ENCODE measurements around the gene ITPR2. TPM values are rescaled to one million over a fixed set of nuclear protein-coding genes. Genes with fewer than 3 reads are reported as not detected.

Gene ITPR2
- total RNA-seq, 1 experiment from 2014 or later: 14.3 TPM

DNA sequence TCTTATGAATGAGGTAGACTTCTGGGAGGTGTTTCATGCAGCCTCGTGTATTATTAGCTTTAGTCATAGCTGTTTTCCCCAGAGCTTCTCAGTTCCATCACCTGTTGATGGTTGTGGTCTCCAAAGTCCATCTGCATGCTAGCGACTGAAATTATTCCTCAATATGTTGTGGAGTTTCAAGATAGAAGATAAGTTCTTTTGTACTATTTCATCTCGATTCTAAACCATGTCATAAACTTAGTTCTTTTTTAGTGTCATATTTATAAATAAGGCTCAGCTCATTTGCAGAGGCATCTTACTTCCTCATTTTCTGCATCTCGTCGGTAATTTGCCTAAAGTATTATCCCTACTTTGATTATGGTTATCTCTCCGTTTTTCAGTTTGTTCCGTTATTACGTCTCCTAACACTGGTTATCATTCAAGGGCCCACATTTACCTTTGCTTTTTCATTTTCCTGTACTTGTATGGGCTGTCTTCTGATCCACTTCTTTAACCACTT lies 119.1 kb downstream of the ITPR2 start:
- no peaks in the 10 kb centered on the region for H3K9me3 Mint-ChIP-seq (ENCODE audit: unreplicated experiment)
- TF ChIP-seq, protein P1, sequence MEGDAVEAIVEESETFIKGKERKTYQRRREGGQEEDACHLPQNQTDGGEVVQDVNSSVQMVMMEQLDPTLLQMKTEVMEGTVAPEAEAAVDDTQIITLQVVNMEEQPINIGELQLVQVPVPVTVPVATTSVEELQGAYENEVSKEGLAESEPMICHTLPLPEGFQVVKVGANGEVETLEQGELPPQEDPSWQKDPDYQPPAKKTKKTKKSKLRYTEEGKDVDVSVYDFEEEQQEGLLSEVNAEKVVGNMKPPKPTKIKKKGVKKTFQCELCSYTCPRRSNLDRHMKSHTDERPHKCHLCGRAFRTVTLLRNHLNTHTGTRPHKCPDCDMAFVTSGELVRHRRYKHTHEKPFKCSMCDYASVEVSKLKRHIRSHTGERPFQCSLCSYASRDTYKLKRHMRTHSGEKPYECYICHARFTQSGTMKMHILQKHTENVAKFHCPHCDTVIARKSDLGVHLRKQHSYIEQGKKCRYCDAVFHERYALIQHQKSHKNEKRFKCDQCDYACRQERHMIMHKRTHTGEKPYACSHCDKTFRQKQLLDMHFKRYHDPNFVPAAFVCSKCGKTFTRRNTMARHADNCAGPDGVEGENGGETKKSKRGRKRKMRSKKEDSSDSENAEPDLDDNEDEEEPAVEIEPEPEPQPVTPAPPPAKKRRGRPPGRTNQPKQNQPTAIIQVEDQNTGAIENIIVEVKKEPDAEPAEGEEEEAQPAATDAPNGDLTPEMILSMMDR (IDR thresholded peaks at IDR 0.05; ENCODE audit: unreplicated experiment): no peak
- CTCF ChIA-PET: interaction anchor here (1.8 kb wide), 1 partner anchor 12 kb away, joined by 7 read pairs; no protein-coding TSS in a partner anchor
- intact Hi-C loops (cut with micrococcal nuclease): no loop called here
- H3K27me3 Mint-ChIP-seq (ENCODE audit: insufficient read depth, unreplicated experiment): no peaks in the 10 kb centered on the region
- POLR2A ChIA-PET: interaction anchor here (0.6 to 0.8 kb wide), 3 partner anchors 19 to 1050 kb away, joined by 3 read pairs; no protein-coding TSS in a partner anchor
- no peak for DNase-seq (ENCODE audit: unreplicated experiment)
- H3K27ac Mint-ChIP-seq (ENCODE audit: low read depth, unreplicated experiment): no peak overlapping the region
- no peak overlapping the region for H3K4me3 Mint-ChIP-seq (ENCODE audit: unreplicated experiment)
- H3K4me1 Mint-ChIP-seq (ENCODE audit: insufficient read depth, unreplicated experiment): peaks cover 5% of the 10 kb centered on the region
- BruUV-seq (replicated peaks): no TSS peak
- H3K36me3 Mint-ChIP-seq (ENCODE audit: insufficient read depth, unreplicated experiment): peaks cover 9% of the 10 kb centered on the region

DNA sequence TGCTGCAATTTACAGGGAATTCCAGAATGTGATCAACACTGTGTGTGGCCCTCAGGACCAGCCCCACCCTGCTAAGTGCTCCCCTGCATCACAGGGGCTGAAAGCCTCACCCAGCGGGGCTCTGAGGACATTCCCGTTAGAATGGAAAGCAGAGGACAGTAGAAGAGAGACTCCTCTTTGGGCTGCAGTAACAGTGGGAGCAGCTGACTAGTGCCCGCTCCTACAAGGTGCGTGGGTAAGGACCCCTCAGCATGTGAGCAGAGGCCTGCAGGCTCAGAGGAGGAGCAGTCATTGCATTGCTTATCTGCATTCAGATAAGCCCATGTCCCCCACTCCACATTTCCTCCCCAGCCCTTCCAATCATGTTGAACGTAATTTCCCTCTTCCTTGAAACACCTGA lies 120.1 kb downstream of the ITPR2 start:
- no peak for DNase-seq (ENCODE audit: unreplicated experiment)
- TF ChIP-seq, protein P1 (IDR thresholded peaks at IDR 0.05; ENCODE audit: unreplicated experiment): no peak
- peaks cover 5% of the 10 kb centered on the region for H3K4me1 Mint-ChIP-seq (ENCODE audit: insufficient read depth, unreplicated experiment)
- no peaks in the 10 kb centered on the region for H3K27me3 Mint-ChIP-seq (ENCODE audit: insufficient read depth, unreplicated experiment)
- no peak overlapping the region for H3K27ac Mint-ChIP-seq (ENCODE audit: low read depth, unreplicated experiment)
- POLR2A ChIA-PET: no interaction called here
- no TSS peak for BruUV-seq (replicated peaks)
- intact Hi-C loops (cut with micrococcal nuclease): no loop called here
- H3K36me3 Mint-ChIP-seq (ENCODE audit: insufficient read depth, unreplicated experiment): peaks cover 9% of the 10 kb centered on the region
- CTCF ChIA-PET: interaction anchor here (1.8 kb wide), 1 partner anchor 11 kb away, joined by 7 read pairs; no protein-coding TSS in a partner anchor
- peaks cover 6% of the 10 kb centered on the region for H3K9me3 Mint-ChIP-seq (ENCODE audit: unreplicated experiment)
- no peak overlapping the region for H3K4me3 Mint-ChIP-seq (ENCODE audit: unreplicated experiment)

DNA sequence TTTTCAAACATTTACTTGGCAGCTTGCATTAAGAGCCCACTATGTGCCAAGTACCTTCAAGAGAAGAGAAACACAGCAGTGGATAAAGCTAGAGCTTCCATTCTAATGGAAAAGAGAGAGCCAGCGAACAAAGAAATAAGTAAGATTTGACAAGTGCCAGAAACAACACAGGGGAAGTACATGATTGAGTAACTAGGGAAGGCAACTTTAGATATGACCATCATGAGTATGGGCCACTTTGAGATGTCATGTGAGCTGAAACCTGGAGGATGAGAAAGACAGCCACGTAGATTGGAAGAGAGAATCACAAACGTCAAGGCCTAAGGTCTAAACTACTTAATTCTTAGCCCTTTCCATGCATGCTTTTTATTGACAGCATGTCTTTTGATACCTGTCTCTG lies 121.4 kb downstream of the ITPR2 start:
- intact Hi-C loops (cut with micrococcal nuclease): no loop called here
- no peaks in the 10 kb centered on the region for H3K27me3 Mint-ChIP-seq (ENCODE audit: insufficient read depth, unreplicated experiment)
- CTCF ChIA-PET: interaction anchor here (0.6 kb wide), 2 partner anchors 54 to 623 kb away, joined by 3 read pairs; no protein-coding TSS in a partner anchor
- DNase-seq (ENCODE audit: unreplicated experiment): no peak
- peaks cover 9% of the 10 kb centered on the region for H3K36me3 Mint-ChIP-seq (ENCODE audit: insufficient read depth, unreplicated experiment)
- peaks cover 5% of the 10 kb centered on the region for H3K4me1 Mint-ChIP-seq (ENCODE audit: insufficient read depth, unreplicated experiment)
- no TSS peak for BruUV-seq (replicated peaks)
- POLR2A ChIA-PET: interaction anchor here (0.7 to 0.8 kb wide), 2 partner anchors 9 to 188 kb away, joined by 3 read pairs; no protein-coding TSS in a partner anchor
- H3K4me3 Mint-ChIP-seq (ENCODE audit: unreplicated experiment): no peak overlapping the region
- TF ChIP-seq, protein P1 (IDR thresholded peaks at IDR 0.05; ENCODE audit: unreplicated experiment): no peak
- no peak overlapping the region for H3K27ac Mint-ChIP-seq (ENCODE audit: low read depth, unreplicated experiment)
- H3K9me3 Mint-ChIP-seq (ENCODE audit: unreplicated experiment): peaks cover 6% of the 10 kb centered on the region

DNA sequence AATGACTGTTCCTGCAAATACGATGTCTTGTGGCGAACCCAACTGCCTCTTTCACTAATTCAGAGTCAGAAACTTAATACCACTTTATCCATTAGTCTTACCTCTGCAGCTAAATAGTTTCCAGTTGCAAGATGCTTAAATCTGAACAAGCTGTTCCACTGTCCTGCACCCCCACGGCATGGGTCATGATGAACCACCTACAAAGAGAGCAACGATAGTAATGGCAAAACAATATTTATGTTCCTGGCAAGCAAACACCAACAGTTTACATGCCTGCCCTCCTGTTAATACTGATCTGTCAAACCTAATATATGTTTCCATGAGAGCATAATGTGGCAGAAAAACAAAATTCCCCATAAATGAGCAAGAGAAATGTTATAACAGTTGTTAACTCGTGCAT lies 121.9 kb downstream of the ITPR2 start:
- Mint-ChIP-seq H3K4me3 (ENCODE audit: unreplicated experiment) (no peak overlapping the region), H3K27ac (ENCODE audit: low read depth, unreplicated experiment) (no peak overlapping the region), H3K4me1 (ENCODE audit: insufficient read depth, unreplicated experiment) (peaks cover 5% of the 10 kb centered on the region), H3K27me3 (ENCODE audit: insufficient read depth, unreplicated experiment) (no peaks in the 10 kb centered on the region), H3K9me3 (ENCODE audit: unreplicated experiment) (peaks cover 6% of the 10 kb centered on the region), H3K36me3 (ENCODE audit: insufficient read depth, unreplicated experiment) (peaks cover 9% of the 10 kb centered on the region)
- POLR2A ChIA-PET: interaction anchor here (0.7 to 0.9 kb wide), 2 partner anchors 13 to 188 kb away, joined by 3 read pairs; no protein-coding TSS in a partner anchor
- CTCF ChIA-PET: interaction anchor here (0.6 kb wide), 2 partner anchors 54 to 622 kb away, joined by 3 read pairs; no protein-coding TSS in a partner anchor
- TF ChIP-seq, protein P1 (IDR thresholded peaks at IDR 0.05; ENCODE audit: unreplicated experiment): no peak
- no peak for DNase-seq (ENCODE audit: unreplicated experiment)
- intact Hi-C loops (cut with micrococcal nuclease): no loop called here
- BruUV-seq (replicated peaks): no TSS peak
